ENCODE data around the gene APLNR.

DNA sequence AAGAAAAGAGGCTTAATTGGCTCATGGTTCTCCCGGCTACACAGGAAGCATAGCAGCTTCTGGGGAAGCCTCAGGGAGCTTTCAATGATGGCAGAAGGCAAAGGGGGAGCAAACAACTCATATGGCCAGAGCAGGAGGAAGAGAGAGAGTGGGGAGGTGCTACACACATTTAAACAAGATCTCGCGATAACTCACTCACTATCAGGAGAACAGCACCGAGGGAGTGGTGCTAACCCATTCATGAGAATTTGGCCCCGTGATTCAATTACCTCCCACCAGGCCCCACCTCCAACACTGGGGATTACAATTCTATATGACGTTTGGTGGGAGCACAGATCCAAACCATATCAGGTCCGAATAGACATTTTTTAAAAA, 41.7 kb upstream of the APLNR start:
- no peak for TF ChIP-seq EZH2 (IDR thresholded peaks at IDR 0.05; ENCODE audit: borderline replicate concordance, low read depth, low read length, severe bottlenecking)
- TF ChIP-seq, protein P1, sequence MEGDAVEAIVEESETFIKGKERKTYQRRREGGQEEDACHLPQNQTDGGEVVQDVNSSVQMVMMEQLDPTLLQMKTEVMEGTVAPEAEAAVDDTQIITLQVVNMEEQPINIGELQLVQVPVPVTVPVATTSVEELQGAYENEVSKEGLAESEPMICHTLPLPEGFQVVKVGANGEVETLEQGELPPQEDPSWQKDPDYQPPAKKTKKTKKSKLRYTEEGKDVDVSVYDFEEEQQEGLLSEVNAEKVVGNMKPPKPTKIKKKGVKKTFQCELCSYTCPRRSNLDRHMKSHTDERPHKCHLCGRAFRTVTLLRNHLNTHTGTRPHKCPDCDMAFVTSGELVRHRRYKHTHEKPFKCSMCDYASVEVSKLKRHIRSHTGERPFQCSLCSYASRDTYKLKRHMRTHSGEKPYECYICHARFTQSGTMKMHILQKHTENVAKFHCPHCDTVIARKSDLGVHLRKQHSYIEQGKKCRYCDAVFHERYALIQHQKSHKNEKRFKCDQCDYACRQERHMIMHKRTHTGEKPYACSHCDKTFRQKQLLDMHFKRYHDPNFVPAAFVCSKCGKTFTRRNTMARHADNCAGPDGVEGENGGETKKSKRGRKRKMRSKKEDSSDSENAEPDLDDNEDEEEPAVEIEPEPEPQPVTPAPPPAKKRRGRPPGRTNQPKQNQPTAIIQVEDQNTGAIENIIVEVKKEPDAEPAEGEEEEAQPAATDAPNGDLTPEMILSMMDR (IDR thresholded peaks at IDR 0.05; ENCODE audit: borderline replicate concordance, extremely low read depth, low read length, poor library complexity, severe bottlenecking), result no peak
